ENCODE measurements around the gene CLGN. TPM values are rescaled to one million over a fixed set of nuclear protein-coding genes. Genes with fewer than 3 reads are reported as not detected.

CLGN gene
- total RNA-seq, 1 experiment from 2014 or later, result 5.5 TPM

GRCh38 chr4:140374130-140374477 is 53.3 kb downstream of the CLGN start:
- intact Hi-C loops (cut with micrococcal nuclease; ENCODE audit: unreplicated experiment), result loop anchor here (5.0 to 10.0 kb wide), 4 partner anchors 53 to 717 kb away; partner anchors contain the start of genes CLGN, ELMOD2 and TBC1D9
- no peaks in the 10 kb centered on the region for H3K36me3 ChIP-seq (ENCODE audit: control insufficient read depth, insufficient read depth, low read length)
- H3K9me3 Mint-ChIP-seq (ENCODE audit: unreplicated experiment), result no peaks in the 10 kb centered on the region
- no TSS peak for BruUV-seq (replicated peaks)
- CTCF ChIA-PET, result interaction anchor here (0.8 to 2.2 kb wide), 3 partner anchors 14 to 150 kb away, joined by 5 to 32 read pairs (median 5); partner anchors contain the start of gene ELMOD2
- DNase-seq, result no peak
- peaks cover 7% of the 10 kb centered on the region for H3K4me1 Mint-ChIP-seq (ENCODE audit: low read depth, unreplicated experiment)
- H3K27me3 Mint-ChIP-seq (ENCODE audit: insufficient read depth, unreplicated experiment), result no peaks in the 10 kb centered on the region
- H3K27ac Mint-ChIP-seq (ENCODE audit: unreplicated experiment), result no peak overlapping the region
- no peak overlapping the region for H3K4me3 Mint-ChIP-seq (ENCODE audit: unreplicated experiment)
- H3K9me3 ChIP-seq, result no peaks in the 10 kb centered on the region
- H3K36me3 Mint-ChIP-seq (ENCODE audit: insufficient read depth, unreplicated experiment), result no peaks in the 10 kb centered on the region
- POLR2A ChIA-PET, result interaction anchor here (0.6 to 1.2 kb wide), 5 partner anchors 9 to 789 kb away, joined by 3 to 6 read pairs (median 3); partner anchors contain the start of gene MGST2
- no peak for TF ChIP-seq CTCF (IDR thresholded peaks at IDR 0.05; ENCODE audit: insufficient read depth in 1 of 2, low read depth in 1 of 2, low read length in 1 of 2, severe bottlenecking in 1 of 2, unreplicated experiment in 1 of 2)
- H3K4me3 ChIP-seq (ENCODE audit: low read depth, low read length), result peak overlapping the region; percentile 90
- peaks cover 19% of the 10 kb centered on the region for H3K4me1 ChIP-seq
- H3K27me3 ChIP-seq (replicated peaks; ENCODE audit: control insufficient read depth, insufficient read depth, low read length), result no peaks in the 10 kb centered on the region

- intact Hi-C loops (cut with micrococcal nuclease; ENCODE audit: unreplicated experiment), result loop anchor here (1.0 to 10.0 kb wide), 5 partner anchors 13 to 716 kb away; partner anchors contain the start of genes CLGN, ELMOD2 and TBC1D9
- BruUV-seq (replicated peaks), result no TSS peak
- H3K4me3 Mint-ChIP-seq (ENCODE audit: unreplicated experiment), result no peak within 1 kb of the TSS
- Histone ChIP-seq H3K4me3 (ENCODE audit: low read depth, low read length) (peak within 1 kb of the TSS; percentile 90), H3K36me3 (ENCODE audit: control insufficient read depth, insufficient read depth, low read length) (no peaks in the 10 kb centered on the region), H3K4me1 (peaks cover 19% of the 10 kb centered on the region), H3K27me3 (replicated peaks; ENCODE audit: control insufficient read depth, insufficient read depth, low read length) (no peaks in the 10 kb centered on the region), H3K9me3 (no peaks in the 10 kb centered on the region)
- peak; percentile 98 to 99 for DNase-seq
- no peak within 1 kb of the TSS for H3K27ac Mint-ChIP-seq (ENCODE audit: unreplicated experiment)
- no peaks in the 10 kb centered on the region for H3K27me3 Mint-ChIP-seq (ENCODE audit: insufficient read depth, unreplicated experiment)
- H3K36me3 Mint-ChIP-seq (ENCODE audit: insufficient read depth, unreplicated experiment), result no peaks in the 10 kb centered on the region
- no peaks in the 10 kb centered on the region for H3K9me3 Mint-ChIP-seq (ENCODE audit: unreplicated experiment)
- ChIA-PET CTCF (interaction anchor here (0.6 to 2.2 kb wide), 8 partner anchors 11 to 717 kb away, joined by 3 to 32 read pairs (median 5); partner anchors contain the start of gene ELMOD2), POLR2A (interaction anchor here (0.6 to 1.2 kb wide), 10 partner anchors 10 to 789 kb away, joined by 3 to 6 read pairs (median 4); partner anchors contain the start of genes CLGN, ELMOD2 and MGST2)
- TF ChIP-seq CTCF (IDR thresholded peaks at IDR 0.05; ENCODE audit: insufficient read depth in 1 of 2, low read depth in 1 of 2, low read length in 1 of 2, severe bottlenecking in 1 of 2, unreplicated experiment in 1 of 2), result no peak
- H3K4me1 Mint-ChIP-seq (ENCODE audit: low read depth, unreplicated experiment), result peaks cover 7% of the 10 kb centered on the region
Measured at GRCh38 chr4:140373328-140374129, 53.9 kb downstream of the CLGN start, which contains the start of gene SCOC. TSS of gene SCOC (plus strand) at chr4:140373646. CDS start at chr4:140379171, 5,525 bp downstream.

- Histone ChIP-seq H3K4me3 (ENCODE audit: low read depth, low read length) (peak overlapping the region; percentile 66), H3K4me1 (peaks cover 19% of the 10 kb centered on the region), H3K27me3 (replicated peaks; ENCODE audit: control insufficient read depth, insufficient read depth, low read length) (no peaks in the 10 kb centered on the region), H3K36me3 (ENCODE audit: control insufficient read depth, insufficient read depth, low read length) (no peaks in the 10 kb centered on the region), H3K9me3 (no peaks in the 10 kb centered on the region)
- H3K9me3 Mint-ChIP-seq (ENCODE audit: unreplicated experiment), result no peaks in the 10 kb centered on the region
- peaks cover 7% of the 10 kb centered on the region for H3K4me1 Mint-ChIP-seq (ENCODE audit: low read depth, unreplicated experiment)
- H3K27me3 Mint-ChIP-seq (ENCODE audit: insufficient read depth, unreplicated experiment), result no peaks in the 10 kb centered on the region
- BruUV-seq (replicated peaks), result TSS peak; percentile 84
- no peak overlapping the region for H3K27ac Mint-ChIP-seq (ENCODE audit: unreplicated experiment)
- CTCF ChIA-PET, result interaction anchor here (0.6 to 2.2 kb wide), 9 partner anchors 10 to 716 kb away, joined by 3 to 32 read pairs (median 5); partner anchors contain the start of genes CLGN and ELMOD2
- TF ChIP-seq CTCF (IDR thresholded peaks at IDR 0.05; ENCODE audit: insufficient read depth in 1 of 2, low read depth in 1 of 2, low read length in 1 of 2, severe bottlenecking in 1 of 2, unreplicated experiment in 1 of 2), result no peak
- intact Hi-C loops (cut with micrococcal nuclease; ENCODE audit: unreplicated experiment), result loop anchor here (1.0 to 10.0 kb wide), 5 partner anchors 13 to 716 kb away; partner anchors contain the start of genes CLGN, ELMOD2 and TBC1D9
- no peak overlapping the region for H3K4me3 Mint-ChIP-seq (ENCODE audit: unreplicated experiment)
- peak in 1 of 2 experiments; percentile 4 for DNase-seq
- POLR2A ChIA-PET, result interaction anchor here (0.8 to 1.2 kb wide), 8 partner anchors 10 to 707 kb away, joined by 3 to 6 read pairs (median 5); partner anchors contain the start of genes CLGN, ELMOD2 and MGST2
- no peaks in the 10 kb centered on the region for H3K36me3 Mint-ChIP-seq (ENCODE audit: insufficient read depth, unreplicated experiment)
Measured at GRCh38 chr4:140372751-140373327, 54.6 kb downstream of the CLGN start.

All from Caco-2 (cell line).